NCI-H1417 (cell line): ENCODE data around the gene GSDME.

ENCODE experiments used
- DNase-seq, 3 experiments: peaks; one replicate each; lab custom pipeline; 2025; lab: John Stamatoyannopoulos, UW

The GSDME gene

DNA sequence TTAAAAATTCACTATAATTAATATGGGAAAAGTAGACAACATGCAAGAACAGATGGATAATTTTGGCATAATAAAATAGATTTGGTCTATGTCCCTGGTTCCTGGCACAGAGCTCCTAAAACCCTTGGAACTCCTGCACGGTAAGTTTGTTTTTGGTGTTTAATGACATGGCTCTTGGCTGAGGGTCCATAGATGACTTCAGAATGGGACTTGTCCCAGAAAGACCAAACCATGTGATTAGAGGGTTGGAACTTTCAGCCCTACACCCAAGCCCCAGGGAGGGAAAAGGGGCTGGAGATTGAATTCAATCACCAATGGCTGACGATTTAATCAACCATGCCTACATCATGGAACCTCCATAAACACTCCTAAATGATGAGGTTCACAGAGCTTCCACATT, 12.6 kb upstream of the GSDME start:
- DNase-seq, result no peak

DNA sequence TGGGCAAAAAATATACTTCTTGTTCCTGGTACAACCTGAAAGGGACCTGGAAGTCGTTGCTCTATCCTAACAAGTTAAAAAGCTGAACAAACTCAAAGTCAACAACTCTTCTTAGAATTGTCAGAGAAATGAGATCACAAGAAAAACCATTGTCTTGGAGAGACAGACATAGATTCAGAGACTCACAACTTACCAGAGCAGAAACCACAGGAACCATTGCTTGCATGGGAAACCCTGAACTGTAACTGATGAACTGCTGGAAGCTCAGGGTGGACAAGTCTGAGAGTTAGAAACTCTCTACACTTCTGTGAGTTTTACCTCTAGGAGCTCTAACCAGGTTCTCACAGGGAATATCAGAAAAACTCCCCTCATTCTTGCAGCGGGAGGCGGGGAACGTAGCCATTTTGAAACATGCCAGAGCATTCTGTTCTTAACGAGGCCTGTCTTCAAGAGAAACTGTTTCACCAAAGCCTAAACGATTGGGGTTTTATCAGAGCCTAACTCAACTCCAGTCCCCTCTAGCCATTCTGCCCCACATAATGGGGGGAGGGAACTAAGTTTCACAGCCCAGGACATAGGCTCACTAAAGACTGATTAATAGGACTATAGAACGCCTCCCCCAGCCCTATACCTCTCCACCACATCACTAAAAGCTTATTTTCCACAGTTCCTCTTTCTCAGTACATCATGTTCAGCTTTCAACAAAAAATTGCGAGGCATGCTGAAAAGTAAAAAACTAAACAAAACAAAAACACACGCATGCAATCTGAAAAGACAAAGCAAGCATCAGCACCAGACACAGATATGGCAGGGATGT, 12.0 kb upstream of the GSDME start:
- DNase-seq, result no peak

DNA sequence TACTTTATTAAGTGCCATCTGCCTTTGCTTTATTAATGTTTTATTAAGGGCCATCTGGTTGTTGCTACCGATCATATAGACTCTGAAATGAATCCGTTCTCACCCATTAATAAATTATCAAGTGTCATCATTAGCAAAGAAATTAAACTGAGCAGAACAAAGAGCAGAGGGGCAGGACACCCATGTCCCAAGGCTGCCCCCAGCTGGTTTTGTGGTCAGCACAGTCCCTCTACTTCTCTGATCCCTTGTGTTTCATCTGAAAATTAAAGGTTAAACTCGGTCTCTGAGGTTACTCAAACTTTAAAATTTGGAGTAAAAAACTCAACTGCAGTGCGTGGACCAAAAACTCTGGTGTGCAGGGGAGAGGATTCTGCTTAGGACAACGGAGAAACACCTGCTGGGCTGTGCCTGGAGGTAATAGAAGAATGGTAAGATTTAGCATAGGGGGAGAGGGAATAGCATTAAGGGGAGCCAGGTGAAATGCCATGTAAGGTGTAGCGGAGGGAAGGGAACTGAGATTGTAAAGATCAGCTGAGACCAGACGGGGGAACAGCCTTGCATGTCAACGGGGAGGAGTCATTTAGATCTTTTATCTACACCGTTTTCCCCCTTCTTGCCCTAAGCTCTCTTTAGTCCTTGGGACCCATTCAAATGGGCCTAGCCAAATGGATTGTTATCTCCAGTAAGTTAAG, 10.8 kb upstream of the GSDME start:
- DNase-seq, result peak in 2 of 3 experiments; percentile 23 to 41

DNA sequence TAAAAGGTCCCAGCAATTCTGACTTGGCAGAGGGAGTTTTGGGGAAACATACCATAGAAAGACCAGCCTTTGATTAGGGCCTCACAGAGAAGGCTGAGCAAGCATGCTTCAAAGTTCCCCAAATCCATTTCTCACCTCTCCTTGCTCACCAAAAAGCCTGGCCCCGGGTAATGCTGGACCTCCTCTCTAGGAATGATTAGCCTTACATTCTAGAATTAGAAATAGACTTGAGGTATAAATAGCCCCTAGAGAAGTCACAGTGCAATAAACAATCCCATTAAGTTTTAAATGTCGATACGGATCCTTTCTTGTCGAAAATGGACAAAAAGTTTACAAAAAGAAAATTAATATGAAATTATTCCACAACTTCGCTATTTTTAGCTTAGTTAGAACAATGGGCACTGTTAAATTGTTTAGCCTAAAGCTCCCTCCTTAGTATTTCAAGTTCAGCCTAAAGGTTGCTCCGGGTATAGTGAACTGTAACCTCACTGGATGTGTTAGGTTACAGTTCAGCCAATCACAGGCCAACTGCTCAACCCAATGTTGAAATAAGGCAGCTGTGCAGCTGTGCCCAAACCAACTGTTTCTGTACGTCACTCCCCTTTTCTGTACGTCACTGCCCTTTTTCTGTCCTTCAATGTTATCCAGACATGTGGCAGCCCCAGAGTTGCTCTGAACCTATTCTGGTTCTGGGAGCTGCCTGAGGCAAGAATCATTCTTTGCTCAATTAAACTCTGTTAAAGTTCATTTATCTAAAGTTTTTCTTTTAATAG, 7.9 kb upstream of the GSDME start:
- DNase-seq, result peak in 1 of 3 experiments; percentile 25

DNA sequence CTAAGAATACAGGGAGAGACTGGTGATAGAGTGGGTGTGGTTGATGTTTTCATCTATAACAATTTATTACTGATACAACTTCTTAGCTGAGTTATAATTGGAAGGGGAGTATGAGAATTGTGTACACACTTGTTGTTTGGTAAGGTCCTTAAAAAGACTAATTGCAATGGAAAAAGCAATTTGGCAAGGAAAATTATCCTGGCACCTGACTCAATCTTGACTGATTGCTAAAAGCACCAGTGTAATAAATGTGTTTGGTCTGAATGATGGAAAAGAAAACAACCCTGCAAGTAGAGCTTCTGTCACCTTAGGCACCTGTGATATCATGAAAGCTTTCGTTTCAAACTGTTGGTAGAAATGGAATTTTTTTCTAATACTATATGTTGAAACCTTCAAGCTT, 6.7 kb upstream of the GSDME start:
- DNase-seq, result peak in 2 of 3 experiments; percentile 30 to 77

DNA sequence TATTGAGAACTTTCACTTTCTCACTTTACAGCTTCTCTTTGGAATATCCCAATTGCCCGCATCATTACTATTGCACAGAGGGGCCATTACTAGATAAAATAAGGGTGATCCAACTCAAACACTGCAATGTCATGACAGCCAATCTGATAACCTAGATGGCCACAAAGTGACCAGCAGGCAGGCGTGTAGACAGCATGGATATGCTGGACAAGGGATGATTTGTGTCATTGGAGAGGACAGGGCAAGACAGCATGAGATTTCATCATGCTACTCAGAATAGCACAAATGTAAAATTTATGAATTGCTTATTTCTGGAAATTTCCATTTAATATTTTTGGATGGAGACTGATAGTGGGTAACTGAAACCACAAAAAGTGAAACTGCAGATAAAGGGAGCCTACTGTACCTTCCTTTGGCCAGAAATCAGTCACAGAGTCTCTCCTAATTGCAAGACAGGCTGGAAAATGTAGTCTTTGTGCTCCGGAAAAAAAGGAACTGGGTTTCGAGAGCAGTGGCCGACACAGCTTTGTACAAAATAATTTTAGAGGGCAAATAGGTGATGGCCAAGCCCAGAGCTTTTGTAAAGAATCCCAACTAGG, 6.1 kb upstream of the GSDME start:
- no peak for DNase-seq

DNA sequence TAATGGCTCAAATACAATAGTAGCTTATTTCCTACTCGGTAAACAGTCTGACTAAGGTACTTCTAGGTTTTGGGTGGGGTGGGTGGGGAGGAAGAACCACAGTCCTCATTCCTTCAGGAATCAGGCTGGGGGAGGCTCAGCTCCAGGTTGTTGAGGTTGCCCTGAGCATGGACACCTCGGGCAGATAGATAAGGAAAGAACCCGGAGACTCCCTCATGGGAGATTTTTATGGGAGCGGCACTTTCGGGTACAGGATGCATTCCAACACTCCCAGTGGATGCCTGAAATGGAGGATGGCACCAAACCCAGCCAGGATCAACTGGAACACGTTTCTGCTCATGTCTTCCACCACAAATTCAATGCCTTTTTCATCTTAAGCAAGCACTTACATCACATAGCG, 5.5 kb upstream of the GSDME start:
- DNase-seq, result no peak

DNA sequence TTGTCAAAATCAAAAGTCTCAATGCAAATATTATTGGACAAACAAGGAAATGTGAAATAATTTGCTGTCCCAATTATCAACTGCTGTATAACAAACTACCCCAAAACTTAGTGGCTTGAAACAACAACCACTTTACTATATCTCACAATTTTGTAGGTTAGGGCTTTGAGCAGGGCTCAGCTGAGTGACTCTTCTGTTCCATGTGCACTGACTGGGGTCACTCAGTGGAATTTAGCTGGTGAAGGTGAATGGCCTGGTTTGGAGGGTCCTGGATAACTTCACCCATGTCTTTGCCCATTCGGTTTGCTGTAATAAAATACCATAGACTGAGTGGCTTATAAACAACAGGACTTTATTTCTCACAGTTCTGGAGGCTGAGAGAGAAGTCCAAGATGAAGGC, 3.7 kb upstream of the GSDME start:
- no peak for DNase-seq

DNA sequence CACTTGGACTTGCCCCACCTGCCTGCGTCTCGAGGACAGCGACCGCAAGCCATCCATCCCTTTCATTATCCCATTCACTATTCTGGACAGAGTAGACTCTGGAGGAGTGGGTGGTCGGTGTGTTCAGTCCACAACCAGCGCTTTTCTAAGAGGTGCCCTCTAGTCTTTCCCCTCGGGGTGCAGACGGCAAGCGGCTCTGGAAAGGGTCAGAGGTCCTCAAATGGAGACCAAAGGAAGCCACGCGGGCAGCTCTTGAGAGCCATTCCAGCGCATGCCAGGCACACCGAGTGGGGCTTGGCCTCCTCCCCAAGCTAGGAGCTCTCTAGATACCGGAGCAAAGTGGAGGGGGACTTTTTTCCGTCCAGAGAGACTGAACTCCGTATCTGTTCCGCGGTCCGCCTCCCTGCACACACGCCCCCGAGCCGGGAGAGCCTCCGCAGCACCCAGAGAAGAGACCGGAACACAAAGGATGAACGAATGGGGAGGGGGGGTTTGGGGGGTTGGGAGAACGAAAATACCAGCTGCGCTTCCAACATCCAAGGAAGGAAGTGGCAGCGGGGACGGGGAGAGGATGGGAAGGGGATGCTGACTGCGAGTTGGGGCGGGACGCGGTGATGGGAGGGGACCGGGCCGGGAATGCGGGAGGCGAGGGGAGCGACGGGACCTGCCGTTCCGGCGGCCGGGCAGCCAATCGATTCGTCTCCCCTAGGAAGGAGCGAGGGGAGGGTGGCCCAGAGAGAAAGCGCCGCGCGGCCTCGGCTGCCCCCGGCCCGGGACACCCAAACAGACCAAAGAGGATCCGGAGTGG, 515 bp downstream of the GSDME start:
- peak in 2 of 3 experiments; percentile 67 to 77 for DNase-seq

DNA sequence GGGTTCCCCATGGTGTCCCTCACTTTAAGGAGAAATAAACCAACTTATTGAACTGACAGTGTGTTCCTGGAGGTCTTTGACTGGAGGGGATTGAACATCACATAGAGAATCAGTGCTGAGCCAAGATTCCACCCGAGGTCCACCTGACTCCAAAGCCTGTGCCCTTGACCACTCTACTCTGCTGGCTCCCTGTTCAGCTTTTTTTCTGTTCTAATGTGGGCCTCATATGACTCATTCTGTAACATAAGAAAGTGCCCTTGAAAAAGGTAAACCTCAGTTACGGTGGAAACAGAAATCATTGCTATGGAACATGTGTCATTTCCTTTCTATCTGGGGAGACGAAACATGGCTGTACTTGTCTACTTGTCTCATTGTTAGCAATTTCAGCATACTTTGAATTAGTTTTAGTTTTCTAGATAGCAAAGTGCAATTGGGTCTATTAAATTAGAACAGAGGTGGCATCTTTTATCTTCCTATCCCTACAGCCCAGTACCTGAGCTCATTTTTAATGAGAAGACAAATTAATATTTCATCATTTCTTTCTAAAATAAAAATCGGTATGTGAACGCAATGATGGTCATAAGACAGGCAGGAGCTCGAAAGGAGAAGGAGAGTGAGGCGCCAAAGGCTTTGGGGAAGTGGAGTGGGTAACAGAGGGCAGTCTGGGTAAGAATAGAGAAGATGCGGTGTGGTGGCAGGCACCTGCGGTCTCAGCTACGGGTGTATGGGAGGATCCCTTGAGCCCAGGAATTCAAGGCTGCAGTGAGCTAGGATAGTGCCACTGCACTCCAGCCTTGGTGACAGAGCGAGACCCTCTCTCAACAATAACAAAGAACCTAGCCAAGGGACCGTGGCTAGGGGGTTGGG, 1.5 kb downstream of the GSDME start:
- no peak for DNase-seq

DNA sequence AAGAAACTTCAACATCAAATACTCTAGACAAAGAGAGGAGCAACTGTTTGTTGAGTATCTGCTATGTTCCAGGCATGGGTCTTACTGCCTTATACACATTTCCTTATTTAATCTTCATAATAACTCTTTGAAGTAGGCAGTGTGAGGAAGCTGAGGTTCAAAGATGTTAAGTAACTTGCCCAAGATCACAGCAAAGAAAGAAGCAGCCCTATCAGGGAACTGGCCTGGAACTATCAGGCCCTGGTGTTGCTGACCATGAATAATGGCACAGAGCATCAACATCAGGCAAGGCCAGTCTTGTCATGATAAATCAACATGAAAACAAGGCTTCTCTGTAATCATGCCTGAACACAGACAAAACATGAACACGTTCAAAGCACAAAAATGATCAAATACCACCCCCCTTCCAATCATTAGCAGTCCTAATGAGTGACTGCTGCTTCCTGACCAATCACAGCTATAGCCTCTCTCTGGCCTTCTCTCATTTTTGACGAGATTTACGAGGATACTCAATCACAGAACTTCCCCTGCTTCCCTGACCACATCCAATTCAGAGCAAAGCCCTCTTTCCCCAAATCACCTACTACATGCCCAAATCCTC, 2.3 kb downstream of the GSDME start:
- no peak for DNase-seq

DNA sequence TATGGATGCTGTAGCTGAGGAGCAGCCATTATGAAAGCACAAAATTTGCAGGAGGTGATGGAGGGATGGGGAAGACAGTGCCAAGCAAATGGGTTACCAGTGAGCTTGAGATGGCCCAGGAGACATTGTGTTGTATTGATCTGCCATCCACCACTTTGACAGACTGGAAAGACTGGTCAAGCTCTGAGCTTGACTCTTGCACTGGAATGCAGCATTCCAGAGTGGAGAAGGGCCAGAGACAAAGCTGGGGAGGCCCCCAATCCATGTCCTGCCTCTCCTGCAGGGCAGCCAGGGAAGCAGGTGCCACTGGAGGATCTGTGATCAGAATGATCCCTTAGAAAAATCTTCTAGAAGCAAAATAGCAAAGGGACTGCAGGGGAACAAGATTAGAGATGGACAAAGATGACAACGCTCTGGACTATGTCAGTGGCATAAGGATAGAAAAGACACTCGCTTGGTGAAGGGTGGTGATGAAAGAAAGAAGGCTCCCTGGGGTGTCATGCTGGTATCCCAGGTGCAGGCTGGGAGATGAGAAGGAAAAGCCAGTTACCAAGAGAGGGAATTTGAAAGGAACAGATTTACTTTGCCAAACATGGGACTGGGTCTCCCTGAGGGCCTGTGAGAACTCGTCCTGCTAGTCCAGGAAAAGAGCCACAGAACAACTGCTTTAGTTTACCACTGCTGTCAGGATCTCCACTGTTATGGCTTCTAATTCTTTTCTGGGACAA, 5.0 kb downstream of the GSDME start:
- DNase-seq, result no peak

DNA sequence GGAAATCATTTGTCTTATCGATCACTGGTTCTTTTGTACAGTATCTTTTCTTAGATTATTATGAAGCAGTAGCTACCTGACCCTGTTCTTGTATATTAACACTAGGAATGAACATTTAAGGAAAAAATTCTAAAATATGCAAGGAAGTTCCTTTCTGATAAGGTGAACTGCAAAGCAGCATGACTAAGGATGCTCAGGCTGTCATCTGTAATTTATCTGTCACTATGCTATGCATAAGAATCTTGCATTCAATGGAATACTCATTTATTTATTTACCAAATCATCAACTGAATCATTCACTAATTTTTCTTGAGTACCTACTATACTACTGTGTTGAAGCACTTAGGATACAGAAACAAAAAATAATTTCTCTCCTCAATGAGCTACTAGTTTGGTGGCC, 5.8 kb downstream of the GSDME start:
- no peak for DNase-seq

DNA sequence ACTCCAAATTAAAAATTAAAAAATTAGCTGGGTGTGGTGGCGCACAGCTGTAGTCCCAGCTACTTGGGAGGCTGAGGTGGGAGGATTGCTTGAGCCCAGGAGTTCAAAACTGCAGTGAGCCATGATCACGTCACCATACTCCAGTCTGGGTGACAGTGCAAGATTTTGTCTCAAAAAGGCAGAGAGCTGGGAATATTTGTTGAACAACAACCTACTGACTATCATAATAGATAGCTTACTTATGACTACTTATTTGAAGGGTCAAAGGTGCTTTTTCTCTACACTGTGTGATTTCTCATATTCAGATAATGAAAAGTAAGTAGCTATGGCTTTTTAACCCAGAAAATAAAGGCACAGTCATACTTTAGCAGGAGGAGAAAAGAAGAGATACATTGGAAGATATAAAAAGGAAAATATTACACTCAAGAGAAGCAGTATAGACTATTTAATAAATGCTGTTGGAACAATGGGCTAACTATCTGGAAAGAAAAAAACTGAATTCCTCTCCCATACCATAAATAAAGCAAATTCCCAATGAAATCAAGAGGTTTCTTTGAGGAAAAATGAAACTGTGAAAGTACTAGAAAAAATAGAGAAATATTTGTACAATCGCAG, 6.7 kb downstream of the GSDME start:
- DNase-seq, result no peak

DNA sequence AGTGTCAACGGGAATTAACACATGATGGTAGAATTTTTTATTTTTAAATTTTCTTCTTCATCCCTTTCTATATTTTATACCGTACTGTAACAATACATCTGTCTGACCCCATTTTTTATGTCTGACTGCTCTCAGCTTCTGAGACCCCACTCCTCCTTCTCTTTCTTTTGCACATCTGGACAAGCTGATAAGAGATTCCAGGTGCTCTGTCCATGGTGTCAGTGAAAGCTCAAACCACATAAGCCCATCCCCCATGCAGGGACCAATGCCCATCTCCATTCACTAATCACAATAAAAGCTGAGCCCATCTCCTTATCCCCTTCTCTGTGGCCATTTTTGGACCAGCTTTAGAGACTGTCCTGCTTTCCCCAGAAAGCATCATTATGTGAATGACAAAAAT, 8.7 kb downstream of the GSDME start:
- DNase-seq, result no peak

DNA sequence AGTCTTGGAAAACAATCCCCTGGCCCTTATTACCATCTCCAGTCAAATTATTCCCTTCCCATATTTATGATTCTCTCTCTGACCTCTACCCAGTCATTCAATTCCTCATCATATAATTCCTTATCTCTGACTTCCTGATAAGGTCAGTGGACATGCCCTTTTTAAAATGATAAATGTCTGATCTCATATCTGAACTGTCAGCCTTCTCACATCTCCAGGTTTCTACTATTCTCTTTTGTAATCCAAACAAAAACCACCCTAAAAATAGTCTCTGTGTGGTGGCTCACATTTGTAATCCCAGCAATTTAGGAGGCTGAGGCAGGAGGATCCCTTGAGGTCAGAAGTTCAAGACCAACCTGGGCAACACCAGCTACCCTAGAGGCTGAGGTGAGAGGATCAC, 11.9 kb downstream of the GSDME start:
- no peak for DNase-seq

DNA sequence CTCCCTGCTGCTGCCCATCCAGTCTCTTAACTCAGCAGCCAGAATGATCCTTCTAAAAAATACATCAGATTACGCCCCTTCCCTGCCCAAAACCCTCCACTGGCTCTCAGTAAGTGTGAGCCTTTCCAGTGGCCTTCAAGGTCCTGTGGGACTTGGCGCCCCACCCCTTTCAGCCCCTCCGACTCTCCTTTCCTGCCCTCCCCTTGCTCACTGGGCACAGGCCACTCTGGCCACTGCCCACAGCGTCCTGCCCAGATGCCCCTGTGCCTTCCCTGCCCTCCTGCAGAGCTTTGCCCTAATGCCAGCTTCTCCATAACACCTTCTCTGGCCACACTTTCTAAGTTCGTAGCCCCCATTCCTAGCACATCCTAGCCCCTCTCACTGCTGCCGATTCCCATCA, 13.8 kb downstream of the GSDME start:
- DNase-seq, result no peak

DNA sequence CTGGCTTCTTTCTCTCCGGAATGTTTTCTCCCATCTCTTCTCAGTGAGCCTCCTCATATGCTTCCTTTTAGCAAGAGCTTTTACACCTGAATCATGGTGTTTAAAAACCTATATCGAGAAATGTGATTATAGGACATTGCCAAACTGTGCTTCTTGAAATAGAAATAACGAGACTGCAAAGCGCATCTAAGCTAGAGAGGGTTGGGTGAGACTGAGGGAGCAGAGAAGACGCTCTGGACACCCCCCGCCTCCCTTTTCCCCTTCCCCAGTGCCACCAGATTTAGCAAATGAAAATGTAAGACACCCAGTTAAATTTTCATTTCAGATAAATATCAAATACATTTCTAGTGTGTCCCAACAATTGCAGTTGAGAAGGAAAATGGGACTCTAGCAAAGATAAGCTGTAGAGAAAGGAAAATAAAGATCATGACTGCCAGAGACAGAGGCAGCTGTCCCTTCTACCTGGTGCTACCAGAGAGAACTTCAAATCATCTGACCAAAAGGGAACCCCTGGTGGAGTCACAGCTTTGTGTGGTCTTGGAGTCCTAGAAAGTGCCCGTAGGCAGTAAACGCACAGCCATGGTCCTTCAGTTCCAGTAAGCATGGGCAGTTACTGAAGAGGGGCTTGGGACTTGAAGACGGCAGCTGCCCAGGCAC, 14.6 kb downstream of the GSDME start:
- DNase-seq, result no peak
